Astrocyte (in vitro differentiated cells and primary cell): Measurements from ENCODE around the gene RPS21. TPM values are rescaled to one million over a fixed set of nuclear protein-coding genes. Genes with fewer than 3 reads are reported as not detected.

ENCODE experiments used
- DNase-seq: peaks from one replicate; pipeline ENCODE4 v3.0.0-alpha.2; 2010; ENCODE audit warnings: low read depth
- FAIRE-seq: peaks from 2 replicates; lab custom pipeline; 2011; peaks lifted over from hg19 to GRCh38; lab: Jason Lieb, UNC
- H2AFZ ChIP-seq: 2 replicates; pipeline ENCODE4 v1.6.0; 2012; ENCODE audit warnings: low read depth, low read length, inconsistent platforms
- H3K27ac ChIP-seq: 2 replicates; pipeline ENCODE4 v1.5.1; 2011; ENCODE audit warnings: low read depth, low read length, inconsistent platforms
- H3K27me3 ChIP-seq: 2 replicates; pipeline ENCODE4 v1.6.0; 2011; ENCODE audit warnings: low read length, inconsistent platforms; ENCODE audit not compliant: insufficient read depth
- H3K36me3 ChIP-seq: 2 replicates; pipeline ENCODE4 v1.5.1; 2011; ENCODE audit warnings: low read length, inconsistent platforms; ENCODE audit not compliant: insufficient read depth
- H3K4me1 ChIP-seq: 2 replicates; pipeline ENCODE4 v1.5.1; 2011; ENCODE audit warnings: low read length, inconsistent platforms; ENCODE audit not compliant: insufficient read depth
- H3K4me2 ChIP-seq: 2 replicates; pipeline ENCODE4 v1.6.0; 2012; ENCODE audit warnings: low read length, inconsistent platforms
- H3K4me3 ChIP-seq: 2 replicates; pipeline ENCODE4 v1.5.1; 2011; ENCODE audit warnings: low read depth, mild to moderate bottlenecking, low read length, inconsistent platforms; ENCODE audit not compliant: insufficient read depth
- H3K79me2 ChIP-seq: 2 replicates; pipeline ENCODE4 v1.6.0; 2012; ENCODE audit warnings: mild to moderate bottlenecking, low read length, inconsistent platforms; ENCODE audit not compliant: insufficient read depth
- H3K9ac ChIP-seq: 2 replicates; pipeline ENCODE4 v1.6.0; 2012; ENCODE audit warnings: mild to moderate bottlenecking, low read length, inconsistent platforms
- H3K9me3 ChIP-seq: 2 replicates; pipeline ENCODE4 v1.5.1; 2012; ENCODE audit warnings: low read depth, mild to moderate bottlenecking, low read length, inconsistent platforms; ENCODE audit not compliant: insufficient read depth
- H4K20me1 ChIP-seq: 2 replicates; pipeline ENCODE4 v1.6.0; 2012; ENCODE audit warnings: low read length, inconsistent platforms; ENCODE audit not compliant: insufficient read depth
- H3K27ac Mint-ChIP-seq: one replicate; pipeline ENCODE4 v1.8.0; 2021; ENCODE audit warnings: mild to moderate bottlenecking, mixed read lengths; ENCODE audit not compliant: unreplicated experiment
- H3K27me3 Mint-ChIP-seq: one replicate; pipeline ENCODE4 v1.8.0; 2021; ENCODE audit warnings: low read depth, mixed read lengths; ENCODE audit not compliant: unreplicated experiment
- H3K36me3 Mint-ChIP-seq: one replicate; pipeline ENCODE4 v1.8.0; 2021; ENCODE audit warnings: low read depth, mixed read lengths; ENCODE audit not compliant: unreplicated experiment
- H3K4me1 Mint-ChIP-seq: one replicate; pipeline ENCODE4 v1.8.0; 2021; ENCODE audit warnings: low read depth, mixed read lengths; ENCODE audit not compliant: unreplicated experiment
- H3K4me3 Mint-ChIP-seq: one replicate; pipeline ENCODE4 v1.8.0; 2021; ENCODE audit warnings: mild to moderate bottlenecking, moderate library complexity, mixed read lengths; ENCODE audit not compliant: unreplicated experiment
- H3K9me3 Mint-ChIP-seq: one replicate; pipeline ENCODE4 v1.8.0; 2021; ENCODE audit warnings: mild to moderate bottlenecking, mixed read lengths; ENCODE audit not compliant: unreplicated experiment
- CTCF ChIP-seq: IDR thresholded peaks from 2 replicates; pipeline ENCODE4 v1.5.1; 2011; ENCODE audit warnings: low read depth, mild to moderate bottlenecking, inconsistent platforms, low read length, moderate library complexity; ENCODE audit not compliant: insufficient read depth
- EZH2 ChIP-seq: IDR thresholded peaks from 2 replicates; pipeline ENCODE4 v1.6.1; 2012; ENCODE audit warnings: mild to moderate bottlenecking, low read length, inconsistent platforms; ENCODE audit not compliant: insufficient read depth
- total RNA-seq: library from RNA; stranded (reverse); gene quantifications from 2 replicates; pipeline ENCODE4 v1.2.1, GENCODE V29; 2021

RPS21 gene
- total RNA-seq, 1 donor from 2014 or later, result 1,251 TPM

DNA sequence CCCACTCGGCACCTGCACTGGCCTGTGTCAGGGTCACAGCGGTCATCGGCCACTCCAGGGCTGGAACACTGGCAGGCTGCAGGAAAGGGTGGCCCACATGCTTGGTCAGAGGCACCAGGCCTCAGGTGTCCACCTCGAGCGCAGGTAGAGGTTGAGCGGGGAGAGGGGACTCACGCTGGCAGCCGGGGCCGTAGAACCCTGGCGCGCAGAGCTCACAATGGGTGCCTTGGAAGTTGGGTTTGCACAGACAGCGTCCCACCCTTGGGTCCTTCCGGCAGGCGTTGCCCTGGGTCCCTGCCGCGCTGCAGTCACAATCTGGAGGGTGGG lies 48.6 kb upstream of the RPS21 start:
- no peaks in the 10 kb centered on the region for H3K27me3 Mint-ChIP-seq
- Histone ChIP-seq H3K4me2 (no peak overlapping the region), H3K36me3 (peaks cover 5% of the 10 kb centered on the region), H3K4me3 (no peak overlapping the region), H4K20me1 (no peaks in the 10 kb centered on the region), H3K27ac (no peak overlapping the region), H3K9ac (no peak overlapping the region), H3K9me3 (no peaks in the 10 kb centered on the region), H3K79me2 (no peaks in the 10 kb centered on the region), H2AFZ (no peak overlapping the region), H3K4me1 (no peaks in the 10 kb centered on the region), H3K27me3 (no peaks in the 10 kb centered on the region)
- no peak overlapping the region for H3K4me3 Mint-ChIP-seq
- peaks cover 24% of the 10 kb centered on the region for H3K36me3 Mint-ChIP-seq
- H3K4me1 Mint-ChIP-seq, result no peaks in the 10 kb centered on the region
- FAIRE-seq, result no peak
- no peak overlapping the region for H3K27ac Mint-ChIP-seq
- no peaks in the 10 kb centered on the region for H3K9me3 Mint-ChIP-seq
- TF ChIP-seq CTCF (no peak), EZH2 (no peak)
- no peak for DNase-seq

- DNase-seq, result no peak
- Mint-ChIP-seq H3K4me3 (no peak overlapping the region), H3K27me3 (no peaks in the 10 kb centered on the region), H3K4me1 (no peaks in the 10 kb centered on the region), H3K9me3 (no peaks in the 10 kb centered on the region), H3K27ac (no peak overlapping the region), H3K36me3 (peaks cover 25% of the 10 kb centered on the region)
- FAIRE-seq, result no peak
- Histone ChIP-seq H4K20me1 (no peaks in the 10 kb centered on the region), H3K4me3 (no peak overlapping the region), H3K4me2 (no peak overlapping the region), H3K79me2 (no peaks in the 10 kb centered on the region), H3K9ac (no peak overlapping the region), H3K27me3 (no peaks in the 10 kb centered on the region), H3K4me1 (no peaks in the 10 kb centered on the region), H3K9me3 (no peaks in the 10 kb centered on the region), H3K36me3 (peaks cover 5% of the 10 kb centered on the region), H2AFZ (no peak overlapping the region), H3K27ac (no peak overlapping the region)
- TF ChIP-seq CTCF, result no peak
- TF ChIP-seq EZH2, result no peak
Measured at GRCh38 chr20:62339647-62340062, 47.2 kb upstream of the RPS21 start.

- Histone ChIP-seq H3K4me1 (no peaks in the 10 kb centered on the region), H3K4me3 (no peak overlapping the region), H3K4me2 (no peak overlapping the region), H3K79me2 (no peaks in the 10 kb centered on the region), H3K36me3 (peaks cover 5% of the 10 kb centered on the region), H4K20me1 (no peaks in the 10 kb centered on the region), H3K9ac (no peak overlapping the region), H3K27me3 (no peaks in the 10 kb centered on the region), H2AFZ (no peak overlapping the region), H3K9me3 (no peaks in the 10 kb centered on the region), H3K27ac (no peak overlapping the region)
- Mint-ChIP-seq H3K4me3 (no peak overlapping the region), H3K27me3 (no peaks in the 10 kb centered on the region), H3K36me3 (peaks cover 31% of the 10 kb centered on the region), H3K9me3 (peaks cover 2% of the 10 kb centered on the region), H3K27ac (no peak overlapping the region), H3K4me1 (no peaks in the 10 kb centered on the region)
- no peak for DNase-seq
- TF ChIP-seq EZH2 (no peak), CTCF (no peak)
- no peak for FAIRE-seq
Measured at GRCh38 chr20:62342910-62343309, 44.0 kb upstream of the RPS21 start.
